GM19043 (cell line): ENCODE measurements around the gene GPR142.

Source experiments
- ATAC-seq: cut with Tn5 transposase; IDR thresholded peaks from one replicate; pipeline ENCODE4 v1.9.1; 2021; ENCODE audit warnings: low read depth; ENCODE audit not compliant: unreplicated experiment

GPR142 gene

DNA sequence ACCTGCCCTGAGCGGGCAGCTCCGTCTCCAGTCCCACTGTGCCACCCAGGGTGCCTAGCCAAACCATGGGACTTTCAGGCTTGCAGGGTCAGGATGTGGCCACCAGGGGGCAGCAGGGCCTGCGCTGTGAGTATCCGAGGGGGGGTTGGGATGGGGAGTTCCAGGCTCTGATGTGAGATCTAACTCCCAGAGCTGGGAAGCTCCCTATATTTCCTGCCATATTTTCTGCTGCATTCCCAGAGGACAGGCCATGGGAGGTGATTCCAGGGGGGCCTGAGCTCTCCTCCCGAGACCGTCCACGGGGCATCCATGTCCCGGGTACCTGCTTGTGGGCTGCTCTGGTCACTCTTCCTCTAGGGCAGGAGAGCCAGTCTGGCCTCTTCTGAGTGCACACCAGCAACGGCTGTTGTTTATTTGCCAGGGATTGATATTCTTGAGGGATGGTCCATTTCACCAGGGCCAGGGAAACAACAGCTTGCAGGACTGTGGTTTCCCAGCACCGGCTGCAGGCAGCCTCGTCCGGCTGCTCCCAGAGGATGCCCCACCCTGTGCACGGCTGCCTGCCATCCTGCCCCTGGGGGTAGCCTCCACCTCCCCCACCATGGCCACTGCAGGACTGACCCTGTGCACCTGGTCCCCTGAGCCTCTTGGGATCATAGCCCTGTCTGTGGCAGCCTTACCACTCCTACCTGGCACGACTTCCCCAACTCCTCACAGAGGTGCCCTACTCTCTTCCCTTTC, 1.2 kb downstream of the GPR142 start:
- no peak for ATAC-seq

DNA sequence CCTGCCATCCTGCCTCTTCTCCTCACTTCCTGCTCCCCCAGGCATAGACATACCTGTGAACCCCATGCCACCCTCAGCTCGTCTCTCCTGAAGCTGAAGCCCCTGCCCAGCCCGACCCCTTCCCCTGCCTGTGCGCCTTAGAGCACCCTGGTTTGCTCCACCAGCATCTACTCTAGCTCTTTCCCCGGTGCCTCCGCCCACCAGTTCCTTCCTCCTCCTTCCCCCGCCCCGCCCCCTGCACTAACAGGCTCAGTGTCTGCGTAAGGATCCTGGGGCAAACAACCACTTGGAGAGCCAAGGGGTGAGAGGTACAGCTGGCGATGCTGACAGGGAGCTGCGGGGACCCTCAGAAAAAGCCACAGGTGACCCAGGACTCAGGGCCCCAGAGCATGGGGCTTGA, 1.9 kb downstream of the GPR142 start:
- no peak for ATAC-seq

DNA sequence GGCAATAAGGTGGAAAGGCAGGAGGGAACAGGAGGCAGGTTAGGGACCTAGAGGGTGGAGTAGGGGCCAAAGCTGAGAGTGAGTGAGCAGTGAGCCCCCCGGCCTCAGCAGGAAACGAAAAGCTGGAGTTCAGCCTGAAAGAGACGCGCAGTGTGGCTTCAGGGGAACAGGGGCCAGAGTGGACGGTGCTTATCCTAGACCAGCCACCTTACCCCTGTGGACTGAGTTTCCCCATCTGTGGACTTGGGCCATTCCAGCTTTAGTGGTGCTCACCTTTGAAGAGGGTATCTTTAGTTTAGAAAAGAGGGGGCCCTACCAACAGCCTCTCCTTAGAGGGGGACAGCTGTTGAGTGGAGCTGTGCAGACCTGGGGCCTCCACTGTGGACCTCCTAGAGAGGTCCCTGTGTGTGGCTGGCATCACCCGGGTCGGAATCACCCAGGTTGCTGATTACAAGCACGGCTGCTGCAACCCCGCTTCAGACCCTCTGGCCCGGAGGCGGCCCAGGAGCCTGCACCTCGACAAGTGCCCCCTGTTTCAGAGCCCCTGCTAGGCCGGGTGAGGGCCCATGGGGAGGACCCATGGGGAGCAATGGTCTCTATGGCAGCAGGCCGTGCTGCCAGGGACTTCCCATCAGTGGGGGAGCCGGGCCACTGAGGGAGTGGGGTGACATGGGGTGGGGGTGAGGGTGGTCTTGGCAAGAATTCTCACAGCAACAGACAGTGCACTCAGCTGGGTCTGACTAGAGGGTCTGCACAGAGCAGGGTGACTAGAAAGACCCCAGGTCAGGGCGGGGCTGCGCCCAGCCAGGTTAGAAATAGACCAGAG, 2.6 kb downstream of the GPR142 start:
- no peak for ATAC-seq

DNA sequence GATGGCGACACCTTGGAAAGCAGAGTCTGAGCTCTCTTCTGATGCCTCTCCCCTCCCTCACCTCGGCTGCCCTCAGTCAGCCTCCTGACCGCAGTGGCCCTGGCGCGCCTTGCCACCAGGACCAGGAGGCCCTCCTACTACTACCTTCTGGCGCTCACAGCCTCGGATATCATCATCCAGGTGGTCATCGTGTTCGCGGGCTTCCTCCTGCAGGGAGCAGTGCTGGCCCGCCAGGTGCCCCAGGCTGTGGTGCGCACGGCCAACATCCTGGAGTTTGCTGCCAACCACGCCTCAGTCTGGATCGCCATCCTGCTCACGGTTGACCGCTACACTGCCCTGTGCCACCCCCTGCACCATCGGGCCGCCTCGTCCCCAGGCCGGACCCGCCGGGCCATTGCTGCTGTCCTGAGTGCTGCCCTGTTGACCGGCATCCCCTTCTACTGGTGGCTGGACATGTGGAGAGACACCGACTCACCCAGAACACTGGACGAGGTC, 4.4 kb downstream of the GPR142 start:
- no peak for ATAC-seq

DNA sequence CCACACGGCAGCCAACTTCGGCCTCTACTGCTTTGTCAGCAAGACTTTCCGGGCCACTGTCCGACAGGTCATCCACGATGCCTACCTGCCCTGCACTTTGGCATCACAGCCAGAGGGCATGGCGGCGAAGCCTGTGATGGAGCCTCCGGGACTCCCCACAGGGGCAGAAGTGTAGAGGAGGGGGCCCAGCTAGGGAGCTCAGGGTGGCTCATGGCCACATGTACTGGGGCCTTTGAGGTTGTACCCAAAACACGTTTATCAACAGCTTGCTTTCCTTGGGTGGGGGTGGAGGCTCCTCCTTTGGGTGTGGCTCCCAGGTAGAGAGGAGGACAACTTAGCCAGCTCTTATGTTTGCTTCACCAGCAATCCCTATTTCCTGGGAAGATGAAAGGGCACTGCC, 5.1 kb downstream of the GPR142 start:
- no peak for ATAC-seq

DNA sequence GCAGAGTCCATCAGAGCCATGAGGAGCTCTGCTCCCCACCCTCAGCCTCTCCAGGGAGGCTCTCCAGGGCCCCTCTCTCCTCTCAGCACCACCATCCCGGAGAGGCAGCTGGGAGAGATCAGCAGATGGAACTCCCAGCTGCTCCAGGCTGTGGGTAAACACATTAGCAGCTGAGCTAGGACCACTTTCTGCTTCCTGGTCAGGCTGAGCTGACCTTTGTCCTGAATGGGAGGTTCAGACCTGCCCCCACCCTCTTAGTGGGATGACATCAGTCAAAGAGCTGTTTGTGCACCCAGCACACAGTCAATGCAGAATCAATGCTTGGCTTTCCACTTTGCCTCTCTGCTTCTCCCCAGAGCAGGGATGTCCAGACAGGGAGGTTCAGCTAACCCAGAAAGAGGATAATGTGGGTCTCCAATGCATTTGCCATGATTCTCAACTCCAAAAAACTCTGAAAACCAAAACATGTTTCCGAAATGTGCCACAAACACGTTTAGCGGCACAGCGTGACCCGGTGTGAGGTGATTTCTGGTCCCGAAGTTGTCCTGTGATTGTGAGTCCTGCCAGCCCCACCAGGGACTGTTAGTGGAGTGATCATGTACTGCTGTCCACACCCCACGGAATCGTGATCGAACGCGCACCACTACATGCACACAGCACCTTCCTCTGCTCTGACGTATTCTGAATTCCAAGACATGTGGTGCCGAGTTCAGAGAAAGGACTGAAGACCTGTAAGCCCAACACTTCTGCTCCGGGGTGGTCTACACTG, 6.7 kb downstream of the GPR142 start:
- no peak for ATAC-seq

GRCh38 chr17:74374858-74375257, 7.6 kb downstream of the GPR142 start:
- no peak for ATAC-seq

DNA sequence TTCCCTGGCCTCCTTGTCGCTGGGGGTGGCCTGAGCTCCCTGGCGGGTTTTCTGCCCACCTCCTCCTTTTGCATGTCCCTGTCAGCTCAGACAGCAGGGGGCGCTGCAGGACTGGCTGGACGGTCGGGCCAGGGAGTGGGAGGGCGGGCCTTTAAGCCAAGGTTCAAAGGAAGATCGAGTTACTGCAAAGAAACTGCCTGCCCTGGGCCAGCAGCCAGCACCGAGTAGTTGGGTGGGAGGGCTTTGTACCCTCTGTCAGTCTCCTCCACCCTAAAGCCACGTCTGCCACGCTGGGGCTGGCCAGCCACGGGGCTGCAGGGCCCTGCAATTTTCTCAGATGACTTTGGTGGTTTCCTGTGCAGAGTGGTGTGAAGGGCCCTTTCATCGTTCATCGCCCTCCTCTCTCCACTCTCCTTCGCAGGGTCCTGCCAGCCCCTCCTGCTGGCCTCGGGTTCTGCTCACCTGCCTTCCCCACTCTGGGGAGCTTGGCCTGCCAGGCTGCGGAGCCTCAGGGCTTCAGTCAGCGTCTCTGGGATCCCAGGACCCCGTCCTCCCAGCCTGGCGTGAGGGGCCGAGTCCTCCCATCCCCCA, 12.3 kb downstream of the GPR142 start:
- ATAC-seq, result no peak

DNA sequence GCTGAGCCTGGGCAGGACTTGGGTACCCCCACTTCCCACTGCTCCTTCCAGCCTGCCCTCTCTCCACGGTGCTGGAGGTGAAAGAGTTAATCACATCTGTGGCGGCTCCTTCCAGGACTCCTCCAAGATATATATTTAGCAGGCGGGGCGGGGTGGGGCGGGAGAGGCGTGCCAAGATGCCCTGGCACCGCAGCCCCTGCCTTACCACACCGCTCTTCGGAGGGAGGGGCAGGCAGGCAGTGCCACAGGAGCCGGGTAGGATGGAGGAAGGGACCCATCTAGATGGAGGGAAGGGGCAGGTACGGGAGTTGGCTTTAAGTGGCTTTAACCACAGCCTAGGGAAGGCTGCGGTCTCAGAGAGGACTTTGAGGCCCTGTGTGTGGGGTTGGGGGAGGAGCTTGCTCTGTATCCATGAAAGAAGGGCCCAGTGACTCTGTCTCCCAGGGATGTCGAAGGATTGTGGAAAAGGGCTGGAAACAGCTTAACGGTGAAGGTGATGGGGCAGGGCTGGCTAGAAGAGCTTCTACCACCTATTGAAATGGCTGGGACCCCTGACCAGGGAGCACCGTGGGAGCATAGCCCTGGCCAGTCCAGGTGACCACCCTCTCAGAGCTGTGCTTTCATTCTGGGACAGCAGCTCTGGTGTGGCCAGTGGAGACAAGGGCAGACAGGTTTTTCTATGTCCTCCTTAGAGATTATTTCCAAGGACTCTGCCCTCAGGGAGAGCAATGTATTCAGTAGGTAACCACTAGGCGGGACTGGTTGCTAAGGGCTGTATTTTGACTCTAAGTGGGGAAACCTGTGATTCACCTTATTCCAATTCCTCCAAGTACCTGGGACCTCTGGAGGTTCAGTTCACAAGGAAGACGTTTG, 13.0 kb downstream of the GPR142 start:
- no peak for ATAC-seq

GRCh38 chr17:74380959-74381808, 13.9 kb downstream of the GPR142 start:
- no peak for ATAC-seq

DNA sequence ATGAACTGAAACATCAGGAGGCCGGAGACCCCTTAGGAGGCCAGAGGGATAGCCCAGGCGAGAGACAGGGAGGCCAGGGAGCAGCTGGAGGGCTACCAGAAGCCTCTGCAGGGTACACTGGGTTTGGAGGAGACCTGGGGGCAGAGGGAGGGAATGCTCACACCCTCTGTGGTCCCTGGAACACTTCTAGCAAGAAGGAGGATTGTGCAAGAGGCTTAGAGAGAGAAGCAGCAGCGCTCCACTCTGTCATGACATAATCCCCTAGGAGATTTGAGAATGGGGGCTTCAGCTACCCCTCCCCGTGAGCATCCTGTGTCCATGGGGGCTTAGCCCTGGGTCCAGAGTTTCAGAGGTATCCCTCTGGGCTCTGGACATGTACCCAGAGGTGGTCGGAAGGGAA, 15.8 kb downstream of the GPR142 start:
- ATAC-seq, result no peak

DNA sequence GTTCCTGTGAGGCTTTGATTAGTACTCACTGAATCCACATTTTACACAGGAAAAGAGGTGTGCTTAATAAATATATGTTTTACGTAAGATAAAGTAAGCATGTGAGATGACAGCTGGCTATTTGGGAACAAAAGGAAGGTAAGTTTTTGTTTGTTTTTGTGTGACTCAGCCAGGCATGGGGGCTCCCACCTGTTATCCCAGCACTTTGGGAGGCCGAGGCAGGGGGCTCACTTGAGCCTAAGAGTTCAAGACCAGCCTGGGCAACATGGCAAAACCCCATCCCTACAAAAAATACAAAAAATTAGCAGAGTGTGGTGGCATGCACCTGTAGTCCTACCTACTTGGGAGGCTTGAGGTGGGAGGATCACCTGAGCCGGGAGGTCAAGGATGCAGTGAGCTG, 17.9 kb downstream of the GPR142 start:
- ATAC-seq, result no peak

GRCh38 chr17:74386386-74386785, 19.1 kb downstream of the GPR142 start:
- no peak for ATAC-seq

GRCh38 chr17:74387365-74388218, 20.3 kb downstream of the GPR142 start:
- no peak for ATAC-seq

DNA sequence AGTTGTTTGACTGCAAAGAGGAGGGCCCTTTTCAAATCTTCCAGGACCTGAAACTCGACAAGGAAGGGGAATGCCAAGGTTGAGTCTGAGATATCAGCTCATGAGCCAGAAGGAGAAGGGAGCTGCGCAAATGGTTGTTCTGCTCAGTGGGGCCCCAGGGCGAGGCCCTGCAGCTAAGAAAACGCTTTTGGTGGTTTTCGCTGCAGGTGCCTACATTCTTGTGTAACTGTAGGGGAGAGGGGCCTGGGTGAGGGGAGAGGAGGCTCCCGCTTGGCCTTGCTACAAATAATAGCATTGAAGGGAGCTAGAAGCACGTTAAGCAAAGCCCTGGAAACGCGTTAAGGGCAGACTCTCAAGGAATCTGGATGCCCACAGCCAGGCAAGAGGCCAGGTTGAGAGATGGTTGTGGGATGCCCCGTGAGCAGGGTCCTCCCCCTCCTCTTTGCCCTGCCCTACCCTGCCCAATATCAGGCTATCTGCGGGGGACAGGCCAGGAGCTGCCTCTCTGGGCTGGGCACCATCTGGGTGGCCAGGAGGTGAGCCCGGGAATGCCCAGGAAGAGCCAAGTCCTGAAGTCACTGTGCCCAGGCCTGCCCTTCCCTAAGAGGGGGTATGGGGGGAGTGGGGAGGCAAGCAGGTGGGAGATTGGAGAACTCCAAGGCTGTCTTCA, 21.9 kb downstream of the GPR142 start:
- ATAC-seq, result no peak

GRCh38 chr17:74389937-74390679, 22.8 kb downstream of the GPR142 start:
- no peak for ATAC-seq
